H1 (cell line): ENCODE measurements around the gene MRPS35. TPM values are rescaled to one million over a fixed set of nuclear protein-coding genes. Genes with fewer than 3 reads are reported as not detected.

ENCODE experiments used
- BCL11A ChIP-seq, 2 experiments: IDR thresholded peaks; one replicate each; pipeline ENCODE4 v1.6.1; 2011; ENCODE audit warnings: low read depth in 2 of 2, low read length in 2 of 2, mild to moderate bottlenecking in 2 of 2
- SP4 ChIP-seq: IDR thresholded peaks from 2 replicates; pipeline ENCODE4 v1.6.1; 2012; ENCODE audit warnings: low read length, inconsistent platforms
- polyA plus RNA-seq, 7 experiments: library from polyadenylated mRNA; depleted of rRNA in 3 of 7; stranded (reverse) in 5 of 7; unstranded in 2 of 7; fragments of >200 nt in 5 of 7; fragments of 200-250 nt in 2 of 7; gene quantifications; 1 replicate in 5 of 7; 2 replicates in 1 of 7; 4 replicates in 1 of 7; pipeline versions ENCODE4 v1.2.1 to v1.2.3, GENCODE V29; 2011 to 2013; ENCODE audit warnings: missing spikeins in 2 of 7, mixed read lengths in 2 of 7
- total RNA-seq: library from RNA; stranded (reverse); fragmentation: NEBNext Ultra II Directional; extraction: Animal tissue kit (Norgen Biotek cat#: 25700); gene quantifications from 2 replicates; pipeline ENCODE4 v1.2.1, GENCODE V29; 2021
- TF ChIP-seq, protein P1 (sequence below): fragments of 300-600 bp; sonication (generic); IDR thresholded peaks from 2 replicates; pipeline ENCODE4 v1.7.1; 2012; ENCODE audit warnings: low read length, moderate library complexity, mild to moderate bottlenecking, inconsistent platforms; ENCODE audit not compliant: insufficient replicate concordance
- TF ChIP-seq, protein P2 (sequence below): IDR thresholded peaks from 2 replicates; pipeline ENCODE4 v1.6.1; 2012; ENCODE audit warnings: inconsistent platforms
- TF ChIP-seq, protein P3 (sequence below), 3 experiments: IDR thresholded peaks; 1 replicate in 2 of 3; 2 replicates in 1 of 3; pipeline versions ENCODE4 v1.5.1 to v1.6.1; 2011; ENCODE audit warnings: low read length in 3 of 3, mild to moderate bottlenecking in 3 of 3, inconsistent platforms in 2 of 3, low read depth in 1 of 3, moderate library complexity in 1 of 3; ENCODE audit not compliant: insufficient read depth in 1 of 3; ENCODE audit errors: control extremely low read depth in 1 of 3

The MRPS35 gene
- total and polyA plus RNA-seq, 2 of the 8 experiments (the other 6 are each of a cell fraction or from before 2014, with no cell fraction given): 26.8 to 47.9 TPM

DNA sequence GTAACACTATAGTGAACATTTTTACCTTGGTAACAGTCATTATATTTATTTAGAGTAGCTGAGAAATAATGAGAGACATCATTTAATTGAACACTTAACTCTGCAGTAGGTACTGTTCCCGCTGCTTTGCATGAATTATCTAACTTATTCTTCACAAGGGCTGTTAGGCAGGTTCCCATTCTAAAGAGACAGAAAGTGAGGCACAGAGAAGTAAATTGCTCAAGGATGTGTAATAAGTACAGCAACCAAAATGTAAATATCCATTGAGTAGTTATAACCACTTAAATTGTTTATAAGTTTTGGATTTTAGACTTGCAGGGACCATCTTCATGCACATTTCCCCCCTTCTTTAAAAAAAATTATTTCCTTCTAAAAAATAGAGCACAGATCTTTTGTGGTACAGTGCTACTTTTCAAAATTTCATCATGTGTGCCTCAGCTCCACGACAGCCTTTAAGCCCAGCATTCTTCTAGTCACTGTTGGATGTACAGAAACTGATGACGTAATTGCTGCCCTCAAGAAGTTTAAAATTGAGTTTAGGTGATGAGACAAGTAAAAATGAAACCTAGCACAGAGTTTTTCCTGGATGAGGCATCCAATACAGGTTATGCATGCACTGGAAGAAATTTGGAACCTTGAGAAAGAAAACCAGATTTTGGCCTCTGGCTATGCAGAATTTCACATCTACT is 75.4 kb downstream of the MRPS35 start (continued):
- TF ChIP-seq, protein P1, sequence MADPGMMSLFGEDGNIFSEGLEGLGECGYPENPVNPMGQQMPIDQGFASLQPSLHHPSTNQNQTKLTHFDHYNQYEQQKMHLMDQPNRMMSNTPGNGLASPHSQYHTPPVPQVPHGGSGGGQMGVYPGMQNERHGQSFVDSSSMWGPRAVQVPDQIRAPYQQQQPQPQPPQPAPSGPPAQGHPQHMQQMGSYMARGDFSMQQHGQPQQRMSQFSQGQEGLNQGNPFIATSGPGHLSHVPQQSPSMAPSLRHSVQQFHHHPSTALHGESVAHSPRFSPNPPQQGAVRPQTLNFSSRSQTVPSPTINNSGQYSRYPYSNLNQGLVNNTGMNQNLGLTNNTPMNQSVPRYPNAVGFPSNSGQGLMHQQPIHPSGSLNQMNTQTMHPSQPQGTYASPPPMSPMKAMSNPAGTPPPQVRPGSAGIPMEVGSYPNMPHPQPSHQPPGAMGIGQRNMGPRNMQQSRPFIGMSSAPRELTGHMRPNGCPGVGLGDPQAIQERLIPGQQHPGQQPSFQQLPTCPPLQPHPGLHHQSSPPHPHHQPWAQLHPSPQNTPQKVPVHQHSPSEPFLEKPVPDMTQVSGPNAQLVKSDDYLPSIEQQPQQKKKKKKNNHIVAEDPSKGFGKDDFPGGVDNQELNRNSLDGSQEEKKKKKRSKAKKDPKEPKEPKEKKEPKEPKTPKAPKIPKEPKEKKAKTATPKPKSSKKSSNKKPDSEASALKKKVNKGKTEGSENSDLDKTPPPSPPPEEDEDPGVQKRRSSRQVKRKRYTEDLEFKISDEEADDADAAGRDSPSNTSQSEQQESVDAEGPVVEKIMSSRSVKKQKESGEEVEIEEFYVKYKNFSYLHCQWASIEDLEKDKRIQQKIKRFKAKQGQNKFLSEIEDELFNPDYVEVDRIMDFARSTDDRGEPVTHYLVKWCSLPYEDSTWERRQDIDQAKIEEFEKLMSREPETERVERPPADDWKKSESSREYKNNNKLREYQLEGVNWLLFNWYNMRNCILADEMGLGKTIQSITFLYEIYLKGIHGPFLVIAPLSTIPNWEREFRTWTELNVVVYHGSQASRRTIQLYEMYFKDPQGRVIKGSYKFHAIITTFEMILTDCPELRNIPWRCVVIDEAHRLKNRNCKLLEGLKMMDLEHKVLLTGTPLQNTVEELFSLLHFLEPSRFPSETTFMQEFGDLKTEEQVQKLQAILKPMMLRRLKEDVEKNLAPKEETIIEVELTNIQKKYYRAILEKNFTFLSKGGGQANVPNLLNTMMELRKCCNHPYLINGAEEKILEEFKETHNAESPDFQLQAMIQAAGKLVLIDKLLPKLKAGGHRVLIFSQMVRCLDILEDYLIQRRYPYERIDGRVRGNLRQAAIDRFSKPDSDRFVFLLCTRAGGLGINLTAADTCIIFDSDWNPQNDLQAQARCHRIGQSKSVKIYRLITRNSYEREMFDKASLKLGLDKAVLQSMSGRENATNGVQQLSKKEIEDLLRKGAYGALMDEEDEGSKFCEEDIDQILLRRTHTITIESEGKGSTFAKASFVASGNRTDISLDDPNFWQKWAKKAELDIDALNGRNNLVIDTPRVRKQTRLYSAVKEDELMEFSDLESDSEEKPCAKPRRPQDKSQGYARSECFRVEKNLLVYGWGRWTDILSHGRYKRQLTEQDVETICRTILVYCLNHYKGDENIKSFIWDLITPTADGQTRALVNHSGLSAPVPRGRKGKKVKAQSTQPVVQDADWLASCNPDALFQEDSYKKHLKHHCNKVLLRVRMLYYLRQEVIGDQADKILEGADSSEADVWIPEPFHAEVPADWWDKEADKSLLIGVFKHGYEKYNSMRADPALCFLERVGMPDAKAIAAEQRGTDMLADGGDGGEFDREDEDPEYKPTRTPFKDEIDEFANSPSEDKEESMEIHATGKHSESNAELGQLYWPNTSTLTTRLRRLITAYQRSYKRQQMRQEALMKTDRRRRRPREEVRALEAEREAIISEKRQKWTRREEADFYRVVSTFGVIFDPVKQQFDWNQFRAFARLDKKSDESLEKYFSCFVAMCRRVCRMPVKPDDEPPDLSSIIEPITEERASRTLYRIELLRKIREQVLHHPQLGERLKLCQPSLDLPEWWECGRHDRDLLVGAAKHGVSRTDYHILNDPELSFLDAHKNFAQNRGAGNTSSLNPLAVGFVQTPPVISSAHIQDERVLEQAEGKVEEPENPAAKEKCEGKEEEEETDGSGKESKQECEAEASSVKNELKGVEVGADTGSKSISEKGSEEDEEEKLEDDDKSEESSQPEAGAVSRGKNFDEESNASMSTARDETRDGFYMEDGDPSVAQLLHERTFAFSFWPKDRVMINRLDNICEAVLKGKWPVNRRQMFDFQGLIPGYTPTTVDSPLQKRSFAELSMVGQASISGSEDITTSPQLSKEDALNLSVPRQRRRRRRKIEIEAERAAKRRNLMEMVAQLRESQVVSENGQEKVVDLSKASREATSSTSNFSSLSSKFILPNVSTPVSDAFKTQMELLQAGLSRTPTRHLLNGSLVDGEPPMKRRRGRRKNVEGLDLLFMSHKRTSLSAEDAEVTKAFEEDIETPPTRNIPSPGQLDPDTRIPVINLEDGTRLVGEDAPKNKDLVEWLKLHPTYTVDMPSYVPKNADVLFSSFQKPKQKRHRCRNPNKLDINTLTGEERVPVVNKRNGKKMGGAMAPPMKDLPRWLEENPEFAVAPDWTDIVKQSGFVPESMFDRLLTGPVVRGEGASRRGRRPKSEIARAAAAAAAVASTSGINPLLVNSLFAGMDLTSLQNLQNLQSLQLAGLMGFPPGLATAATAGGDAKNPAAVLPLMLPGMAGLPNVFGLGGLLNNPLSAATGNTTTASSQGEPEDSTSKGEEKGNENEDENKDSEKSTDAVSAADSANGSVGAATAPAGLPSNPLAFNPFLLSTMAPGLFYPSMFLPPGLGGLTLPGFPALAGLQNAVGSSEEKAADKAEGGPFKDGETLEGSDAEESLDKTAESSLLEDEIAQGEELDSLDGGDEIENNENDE: no peak
- TF ChIP-seq, protein P2, sequence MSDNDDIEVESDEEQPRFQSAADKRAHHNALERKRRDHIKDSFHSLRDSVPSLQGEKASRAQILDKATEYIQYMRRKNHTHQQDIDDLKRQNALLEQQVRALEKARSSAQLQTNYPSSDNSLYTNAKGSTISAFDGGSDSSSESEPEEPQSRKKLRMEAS: no peak
- TF ChIP-seq, protein P3, sequence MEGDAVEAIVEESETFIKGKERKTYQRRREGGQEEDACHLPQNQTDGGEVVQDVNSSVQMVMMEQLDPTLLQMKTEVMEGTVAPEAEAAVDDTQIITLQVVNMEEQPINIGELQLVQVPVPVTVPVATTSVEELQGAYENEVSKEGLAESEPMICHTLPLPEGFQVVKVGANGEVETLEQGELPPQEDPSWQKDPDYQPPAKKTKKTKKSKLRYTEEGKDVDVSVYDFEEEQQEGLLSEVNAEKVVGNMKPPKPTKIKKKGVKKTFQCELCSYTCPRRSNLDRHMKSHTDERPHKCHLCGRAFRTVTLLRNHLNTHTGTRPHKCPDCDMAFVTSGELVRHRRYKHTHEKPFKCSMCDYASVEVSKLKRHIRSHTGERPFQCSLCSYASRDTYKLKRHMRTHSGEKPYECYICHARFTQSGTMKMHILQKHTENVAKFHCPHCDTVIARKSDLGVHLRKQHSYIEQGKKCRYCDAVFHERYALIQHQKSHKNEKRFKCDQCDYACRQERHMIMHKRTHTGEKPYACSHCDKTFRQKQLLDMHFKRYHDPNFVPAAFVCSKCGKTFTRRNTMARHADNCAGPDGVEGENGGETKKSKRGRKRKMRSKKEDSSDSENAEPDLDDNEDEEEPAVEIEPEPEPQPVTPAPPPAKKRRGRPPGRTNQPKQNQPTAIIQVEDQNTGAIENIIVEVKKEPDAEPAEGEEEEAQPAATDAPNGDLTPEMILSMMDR (IDR thresholded peaks at IDR 0.05; ENCODE audit: control extremely low read depth in 1 of 3, insufficient read depth in 1 of 3, low read depth in 1 of 3, low read length in 3 of 3): no peak
- TF ChIP-seq BCL11A (IDR thresholded peaks at IDR 0.05; ENCODE audit: low read depth in 2 of 2, low read length in 2 of 2) (no peak), SP4 (no peak)
